IMR-90 (cell line): ENCODE results near the gene MRPL49. TPM values are rescaled to one million over a fixed set of nuclear protein-coding genes. Genes with fewer than 3 reads are reported as not detected.

Experiments used
- ATAC-seq: fragments of 200-7000 bp; cut with Tn5 transposase; 2 replicates; pipeline ENCODE4 v1.9.1; 2020; ENCODE audit warnings: low read depth, mild to moderate bottlenecking, moderate library complexity
- BruUV-seq: library from RNA; stranded (reverse); fragments of 400-500 nt; replicated peaks from 2 replicates; lab custom pipeline; 2021; lab: Mats Ljungman, UMichigan
- CTCF ChIA-PET: fragments of 300-600 bp; formaldehyde crosslinking; extraction: SDS; loops from one replicate; lab custom pipeline; 2021; ENCODE audit warnings: antibody characterized with exemption; lab: Yijun Ruan, JAX
- POLR2A ChIA-PET: fragments of 300-600 bp; sonication (Branson Sonifier 250); formaldehyde crosslinking; loops from one replicate; lab custom pipeline; 2022; ENCODE audit warnings: antibody characterized with exemption; ENCODE audit not compliant: unreplicated experiment; lab: Charles Lee
- DNase-seq: peaks from one replicate; pipeline ENCODE4 v3.0.0; 2013
- H2AFZ ChIP-seq: replicated peaks from 2 replicates; pipeline ENCODE3; 2013; ENCODE audit warnings: low read length, mild to moderate bottlenecking; ENCODE audit not compliant: poor library complexity
- H2AK5ac ChIP-seq: 2 replicates; pipeline ENCODE4 v1.6.1; 2013; ENCODE audit warnings: low read depth, low read length, inconsistent platforms
- H2AK9ac ChIP-seq: replicated peaks from 2 replicates; pipeline ENCODE3; 2013; ENCODE audit warnings: mild to moderate bottlenecking, low read depth, low read length, moderate library complexity; ENCODE audit not compliant: poor library complexity
- H2BK120ac ChIP-seq: 2 replicates; pipeline ENCODE4 v1.6.1; 2013; ENCODE audit warnings: low read depth, low read length, inconsistent platforms
- H2BK15ac ChIP-seq: 3 replicates; pipeline ENCODE4 v1.6.1; 2013; ENCODE audit warnings: low read depth, low read length, inconsistent platforms
- H2BK20ac ChIP-seq: 2 replicates; pipeline ENCODE4 v1.6.1; 2013; ENCODE audit warnings: low read depth, mild to moderate bottlenecking, inconsistent platforms, low read length, moderate library complexity
- H2BK5ac ChIP-seq: 2 replicates; pipeline ENCODE4 v1.6.1; 2013; ENCODE audit warnings: mild to moderate bottlenecking, low read depth, low read length, inconsistent platforms; ENCODE audit not compliant: poor library complexity, severe bottlenecking
- H3K14ac ChIP-seq: replicated peaks from 2 replicates; pipeline ENCODE4 v1.6.1; 2013; ENCODE audit warnings: low read depth, low read length, inconsistent platforms
- H3K18ac ChIP-seq: 2 replicates; pipeline ENCODE4 v1.6.1; 2013; ENCODE audit warnings: low read depth, low read length, control low read depth
- H3K23ac ChIP-seq: 2 replicates; pipeline ENCODE4 v1.6.1; 2013; ENCODE audit warnings: low read depth, low read length, inconsistent platforms
- H3K27ac ChIP-seq: 2 replicates; pipeline ENCODE4 v1.5.1; 2013; ENCODE audit warnings: mild to moderate bottlenecking, control low read depth, low read length; ENCODE audit not compliant: insufficient read depth
- H3K27me3 ChIP-seq: 2 replicates; pipeline ENCODE4 v1.6.1; 2013; ENCODE audit warnings: low read length; ENCODE audit not compliant: control insufficient read depth, insufficient read depth
- H3K36me3 ChIP-seq: 2 replicates; pipeline ENCODE4 v1.6.1; 2013; ENCODE audit warnings: low read length, mixed read lengths; ENCODE audit not compliant: control insufficient read depth, insufficient read depth
- H3K4ac ChIP-seq: 2 replicates; pipeline ENCODE4 v1.6.1; 2013; ENCODE audit warnings: low read depth, low read length, inconsistent platforms
- H3K4me1 ChIP-seq: 2 replicates; pipeline ENCODE4 v1.6.1; 2013; ENCODE audit warnings: low read length, mixed read lengths; ENCODE audit not compliant: control insufficient read depth, insufficient read depth
- H3K4me2 ChIP-seq: 2 replicates; pipeline ENCODE4 v1.6.1; 2013; ENCODE audit warnings: low read depth, mild to moderate bottlenecking, control low read depth, low read length, moderate library complexity
- H3K4me3 ChIP-seq: 2 replicates; pipeline ENCODE4 v1.5.1; 2013; ENCODE audit warnings: low read depth, mild to moderate bottlenecking, control low read depth, low read length, moderate library complexity; ENCODE audit not compliant: insufficient read depth
- H3K56ac ChIP-seq: 2 replicates; pipeline ENCODE4 v1.6.1; 2013; ENCODE audit warnings: low read length, inconsistent platforms; ENCODE audit not compliant: insufficient read depth; ENCODE audit errors: extremely low read depth
- H3K79me1 ChIP-seq, 2 experiments: 2 replicates each; pipeline ENCODE4 v1.6.1; 2013; ENCODE audit warnings: low read length in 2 of 2, inconsistent platforms in 1 of 2, low read depth in 1 of 2
- H3K9ac ChIP-seq: 2 replicates; pipeline ENCODE4 v1.6.1; 2013; ENCODE audit warnings: low read depth, low read length, control low read depth
- H3K9me1 ChIP-seq: 2 replicates; pipeline ENCODE4 v1.6.1; 2013; ENCODE audit warnings: low read length, inconsistent platforms; ENCODE audit not compliant: insufficient read depth
- H3K9me3 ChIP-seq: 2 replicates; pipeline ENCODE4 v1.6.1; 2013; ENCODE audit warnings: low read length; ENCODE audit not compliant: control insufficient read depth, insufficient read depth
- H4K20me1 ChIP-seq: 2 replicates; pipeline ENCODE4 v1.6.1; 2013; ENCODE audit warnings: low read length, inconsistent platforms; ENCODE audit not compliant: insufficient read depth
- H4K5ac ChIP-seq: 2 replicates; pipeline ENCODE4 v1.6.1; 2013; ENCODE audit warnings: mild to moderate bottlenecking, low read depth, low read length, control low read depth
- H4K8ac ChIP-seq, 2 experiments: 2 replicates each; pipeline ENCODE4 v1.6.1; 2013; ENCODE audit warnings: low read depth in 2 of 2, low read length in 2 of 2, control low read depth in 1 of 2, inconsistent platforms in 1 of 2
- H4K91ac ChIP-seq: 2 replicates; pipeline ENCODE4 v1.6.1; 2013; ENCODE audit warnings: low read depth, low read length, inconsistent platforms; ENCODE audit not compliant: insufficient read depth
- BHLHE40 ChIP-seq: fragments of 150-350 bp; IDR thresholded peaks from 2 replicates; pipeline ENCODE4 v1.6.1; 2016; ENCODE audit warnings: mild to moderate bottlenecking, low read depth, low read length
- CEBPB ChIP-seq: IDR thresholded peaks from 2 replicates; pipeline ENCODE4 v1.6.1; 2012; ENCODE audit warnings: low read depth, low read length, improper control_type of control experiment
- CTCF ChIP-seq: conservative IDR thresholded peaks from 2 replicates; pipeline ENCODE4 v1.5.1; 2012; ENCODE audit warnings: mild to moderate bottlenecking, low read depth, low read length, improper control_type of control experiment
- FOS ChIP-seq: fragments of 150-350 bp; IDR thresholded peaks from 2 replicates; pipeline ENCODE4 v1.6.1; 2016; ENCODE audit warnings: low read depth, low read length
- NFE2L2 ChIP-seq: fragments of 150-350 bp; IDR thresholded peaks from 2 replicates; pipeline ENCODE4 v1.6.1; 2016; ENCODE audit warnings: low read depth, mild to moderate bottlenecking, low read length
- POLR2A ChIP-seq: IDR thresholded peaks from 2 replicates; pipeline ENCODE4 v1.6.1; 2012; ENCODE audit warnings: mild to moderate bottlenecking, low read depth, low read length
- WGBS, 2 experiments: methylation state at CpG; one replicate each; pipeline versions ENCODE4 v1.1.5 to v1.1.7; 2013; ENCODE audit warnings: missing lambda C conversion rate in 2 of 2; ENCODE audit not compliant: insufficient read length in 1 of 2; ENCODE audit errors: extremely low coverage in 2 of 2; 5-methylcytosine and 5-hydroxymethylcytosine counted together
- dilution Hi-C: fragments of 300-500 bp; cut with HindIII; formaldehyde crosslinking; loops from one replicate; pipeline ENCODE4 v1.14.3; 2018; ENCODE audit warnings: low sequenced_read_pairs; ENCODE audit not compliant: unreplicated experiment
- in situ Hi-C: fragments of 300-500 bp; cut with MboI; formaldehyde crosslinking; loops from 3 replicates; pipeline ENCODE4 v1.14.3; 2019; ENCODE audit warnings: low sequenced_read_pairs, inconsistent platforms, mixed read lengths
- intact Hi-C: fragments of 100-400 bp; cut with micrococcal nuclease; formaldehyde crosslinking; loops from 2 replicates; pipeline ENCODE4 v1.10.0; 2022
- polyA plus RNA-seq, 3 experiments: library from polyadenylated mRNA; depleted of rRNA; stranded (reverse); fragments of >200 nt; gene quantifications; 2 replicates each; pipeline ENCODE4 v1.2.3, GENCODE V29; 2012; ENCODE audit warnings: low replicate concordance in 1 of 3
- total RNA-seq: library from RNA; depleted of rRNA; stranded (reverse); fragments of >200 nt; gene quantifications from 2 replicates; pipeline ENCODE4 v1.2.3, GENCODE V29; 2012

The MRPL49 gene
- total and polyA plus RNA-seq, 2 of the 4 experiments (the other 2 are of a cell fraction) = 55.2 to 56.8 TPM

DNA sequence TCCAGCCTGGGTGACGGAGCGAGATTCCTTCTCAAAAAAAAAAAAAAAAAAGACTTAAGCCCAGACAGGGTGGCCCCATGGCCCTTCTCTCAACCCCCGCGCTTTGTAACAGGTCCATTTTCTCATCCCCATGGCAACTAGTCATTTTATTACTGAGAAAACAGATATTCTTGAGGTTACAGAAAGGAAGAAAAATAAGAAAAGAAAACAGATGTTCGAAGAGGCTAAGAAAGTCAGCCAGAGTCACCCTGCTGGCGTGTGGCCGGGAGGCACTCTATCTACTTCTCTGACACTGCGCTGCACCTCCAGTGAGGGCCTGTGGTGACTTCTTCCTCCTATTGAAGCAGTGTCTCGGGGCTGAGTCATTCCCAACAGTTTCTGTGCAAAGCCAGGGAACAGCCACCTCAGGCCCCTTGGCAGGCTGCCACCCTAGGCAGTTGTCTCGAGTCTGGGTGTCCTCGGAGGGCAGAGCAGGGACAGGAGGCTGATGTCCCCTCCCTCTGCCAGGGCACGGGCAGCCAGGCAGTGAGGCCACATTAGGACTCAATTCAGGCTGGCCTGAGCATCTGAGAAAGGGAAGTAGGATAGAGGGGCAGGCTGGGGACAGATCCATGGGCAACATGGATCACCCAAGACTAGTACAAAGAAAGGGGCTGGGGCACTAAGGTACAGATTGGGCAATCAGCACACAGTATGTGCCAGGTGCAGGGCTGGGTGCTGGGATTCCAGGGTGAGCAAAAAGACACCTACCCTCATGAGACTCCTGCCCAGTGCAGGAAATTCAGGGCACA is 28.6 kb downstream of the MRPL49 start:
- Histone ChIP-seq H4K8ac (no peak overlapping the region; a peak in 1 of 4 replicates), H2BK15ac (no peak overlapping the region), H3K9ac (no peak overlapping the region), H2BK20ac (no peak overlapping the region), H3K4me2 (0 out of 2 replicates have a peak overlapping the region, but pooled peaks have one; percentile 13), H2BK5ac (no peak overlapping the region), H3K27me3 (peaks cover 4% of the 10 kb centered on the region; the same call in 1 of the 2 replicates), H3K56ac (no peak overlapping the region), H3K79me1 (no peaks in the 10 kb centered on the region), H3K9me1 (no peaks in the 10 kb centered on the region), H3K4me3 (no peak overlapping the region), H2AFZ (peak overlapping the region; percentile 84), H2BK120ac (no peak overlapping the region), H3K4me1 (peaks cover 2% of the 10 kb centered on the region), H4K20me1 (no peaks in the 10 kb centered on the region), H3K36me3 (no peaks in the 10 kb centered on the region), H3K4ac (peak overlapping the region; percentile 9; the same call in 1 of the 2 replicates), H2AK9ac (peak overlapping the region; percentile 4), H4K5ac (no peak overlapping the region), H4K91ac (peak overlapping the region; percentile 27; the same call in 1 of the 2 replicates), H3K18ac (no peak overlapping the region), H3K14ac (no peak overlapping the region), H3K23ac (no peak overlapping the region), H3K27ac (no peak overlapping the region), H2AK5ac (no peak overlapping the region; the same call in 1 of the 2 replicates), H3K9me3 (peaks cover 3% of the 10 kb centered on the region; the same call in 1 of the 2 replicates)
- DNase-seq = peak; percentile 86
- POLR2A ChIA-PET = no interaction called here
- no TSS peak for BruUV-seq
- CTCF ChIA-PET = no interaction called here
- 0% methylated on average over 4 of the region's 12 CpGs; no CpG with 5 or more reads in 1 of the 2 experiments for WGBS, 2 experiments
- intact Hi-C loops (no loop called here), in situ Hi-C loops (no loop called here), dilution Hi-C loops (no loop called here)
- peak; percentile 95 for ATAC-seq
- TF ChIP-seq POLR2A (no peak), BHLHE40 (0 out of 2 replicates have a peak, but pooled peaks have one; percentile 14), CTCF (no peak), NFE2L2 (no peak; the same call in 1 of the 2 replicates), CEBPB (no peak), FOS (no peak)
